Activated naive CD4-positive, alpha-beta T cell (primary cell): ENCODE data around the gene PGM5.
"Not testable (repeated sequence)": the region's sequence is repeated elsewhere in the genome, so short reads cannot be mapped to it uniquely, and the experiment has no call there.

Experiments
- DNase-seq, 4 experiments: peaks; one replicate each; lab custom pipeline; 2025; lab: John Stamatoyannopoulos, UW

The PGM5 gene

GRCh38 chr9:68377723-68378122 is 21.3 kb downstream of the PGM5 start:
- DNase-seq: not testable (repeated sequence)

GRCh38 chr9:68383894-68384293 is 27.5 kb downstream of the PGM5 start:
- DNase-seq: not testable (repeated sequence)

DNA sequence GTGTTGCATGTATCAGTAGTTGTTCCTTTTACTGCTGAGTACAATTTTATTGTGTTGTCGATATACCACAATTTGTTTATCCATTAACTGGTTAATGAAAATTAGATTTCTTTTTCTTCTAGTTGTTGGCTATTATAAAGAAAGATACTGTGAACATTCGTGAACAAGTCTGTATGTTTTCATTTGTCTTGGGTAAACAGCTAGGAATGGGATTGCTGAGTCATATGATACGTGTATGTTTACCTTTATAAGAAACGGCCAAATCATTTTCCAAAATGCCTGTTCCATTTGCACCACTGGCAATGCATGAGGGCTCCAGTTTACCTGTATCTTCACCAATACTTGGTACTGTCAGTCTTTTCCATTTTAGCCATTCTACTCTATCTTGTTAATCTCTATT is 33.1 kb downstream of the PGM5 start:
- not testable (repeated sequence) for DNase-seq

DNA sequence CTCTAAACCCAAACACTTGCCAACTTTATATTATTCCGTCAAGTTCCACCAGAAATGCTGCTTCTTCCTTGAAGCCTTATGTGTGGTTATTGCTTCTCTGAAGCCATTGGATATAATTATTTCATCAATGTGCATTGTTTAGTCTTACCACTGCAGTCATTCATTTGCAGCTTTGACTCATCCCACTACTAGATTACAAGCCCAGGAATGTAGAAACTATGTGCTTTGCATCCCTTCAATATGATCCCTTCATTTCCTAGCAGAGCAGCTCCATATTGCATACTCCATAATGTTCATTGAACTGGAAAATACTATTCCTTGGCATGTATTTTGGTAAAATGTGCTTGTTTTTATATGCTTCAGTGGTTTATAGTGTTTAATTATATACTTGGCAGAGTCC is 34.3 kb downstream of the PGM5 start:
- not testable (repeated sequence) for DNase-seq

GRCh38 chr9:68396411-68397094 is 40.1 kb downstream of the PGM5 start:
- not testable (repeated sequence) for DNase-seq

- not testable (repeated sequence) for DNase-seq
Measured at GRCh38 chr9:68397095-68397423, 40.6 kb downstream of the PGM5 start.

- DNase-seq: not testable (repeated sequence)
Measured at GRCh38 chr9:68397796-68398195, 41.4 kb downstream of the PGM5 start.

DNA sequence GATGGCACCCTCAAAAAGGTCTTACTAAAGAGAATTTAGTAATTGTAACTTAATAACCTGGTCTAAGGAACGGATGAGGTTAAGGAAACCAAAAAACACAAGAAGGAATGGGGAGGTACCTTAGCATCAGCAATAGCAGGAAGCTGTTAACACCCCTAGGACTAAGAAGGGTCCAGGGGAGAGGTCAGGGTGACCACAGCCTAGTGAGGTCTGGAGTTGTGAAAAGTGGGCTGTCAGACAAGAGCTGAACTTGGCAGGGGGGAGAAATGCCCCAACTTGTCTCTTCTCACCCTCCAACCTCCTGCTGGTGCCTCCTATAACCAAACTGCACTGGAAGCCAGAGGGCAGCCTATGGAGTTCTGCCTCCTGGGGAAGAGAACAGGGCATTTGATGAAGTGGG is 41.9 kb downstream of the PGM5 start:
- DNase-seq: not testable (repeated sequence)

GRCh38 chr9:68404421-68405185 is 48.2 kb downstream of the PGM5 start:
- not testable (repeated sequence) for DNase-seq

DNA sequence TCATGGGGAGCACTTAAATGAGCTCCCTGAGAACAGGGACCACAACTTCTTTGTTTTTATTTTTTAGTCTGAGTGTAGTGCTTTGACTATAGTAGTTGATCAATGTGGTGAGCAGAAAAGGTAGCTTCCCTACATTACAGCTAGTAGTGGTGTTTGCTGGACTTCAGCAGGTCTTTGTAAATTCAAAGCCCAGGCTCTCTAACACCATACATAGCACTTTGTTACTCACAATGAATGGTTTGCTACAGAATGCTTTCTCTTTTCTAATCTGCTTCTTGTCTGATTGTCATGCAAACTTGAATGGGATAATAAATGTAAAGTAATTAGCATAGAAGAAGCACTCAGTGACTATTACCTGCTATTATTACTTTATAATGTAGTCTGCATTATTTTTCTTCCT is 55.5 kb downstream of the PGM5 start:
- not testable (repeated sequence) for DNase-seq

- not testable (repeated sequence) for DNase-seq
Measured at GRCh38 chr9:68412754-68413153, 56.3 kb downstream of the PGM5 start.

GRCh38 chr9:68415065-68415464 is 58.7 kb downstream of the PGM5 start:
- DNase-seq: not testable (repeated sequence)

GRCh38 chr9:68416936-68417564 is 60.6 kb downstream of the PGM5 start:
- no peak for DNase-seq

DNA sequence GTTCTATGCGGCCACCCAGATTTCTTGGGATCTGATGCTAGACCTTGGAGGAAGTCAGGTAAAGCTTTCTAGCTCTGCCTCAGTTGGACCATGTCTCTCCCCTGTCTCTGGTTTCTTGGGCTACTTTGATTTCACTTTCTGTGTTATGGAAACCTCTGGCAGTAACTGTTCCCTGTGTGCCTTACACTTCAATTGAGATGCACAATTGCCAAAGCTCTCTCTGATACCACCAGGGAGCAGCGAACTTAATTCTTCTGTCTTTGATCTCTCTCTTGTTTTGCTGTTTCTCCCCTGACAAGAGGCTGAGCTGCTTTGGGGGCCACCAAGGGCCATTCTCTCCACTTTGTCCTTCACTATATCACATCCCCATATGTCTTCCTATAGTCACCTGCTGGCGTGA is 61.4 kb downstream of the PGM5 start:
- no peak for DNase-seq

DNA sequence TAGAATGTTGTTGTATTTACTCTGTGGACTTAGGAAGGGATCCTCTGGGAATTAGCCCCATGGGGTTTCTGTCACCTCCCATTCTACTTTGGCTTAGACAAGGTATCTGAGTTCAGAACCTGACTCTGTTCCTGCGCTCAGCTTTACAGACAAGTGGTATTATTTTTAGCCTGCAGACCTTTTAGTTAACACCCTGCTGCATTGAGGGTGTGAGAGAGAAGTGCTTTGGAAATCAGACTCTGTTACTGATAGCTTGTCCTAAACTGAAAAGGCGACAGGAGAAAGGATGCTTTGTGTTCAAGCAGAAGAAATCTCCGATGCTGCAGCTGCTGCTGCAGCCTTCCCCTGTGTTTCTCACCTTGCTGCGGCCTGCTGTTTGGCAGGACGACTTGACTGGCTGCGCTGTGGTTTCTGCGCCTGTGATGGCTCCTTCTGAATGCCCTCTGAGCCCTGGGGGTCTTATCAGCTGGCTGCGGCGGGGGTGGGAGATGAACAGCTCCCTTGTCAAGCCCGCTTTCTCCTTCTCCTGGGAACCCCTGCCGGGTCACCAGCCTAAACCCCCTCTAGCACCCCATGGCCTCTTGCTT is 61.9 kb downstream of the PGM5 start:
- no peak for DNase-seq

GRCh38 chr9:68419901-68420300 is 63.5 kb downstream of the PGM5 start:
- DNase-seq: no peak

DNA sequence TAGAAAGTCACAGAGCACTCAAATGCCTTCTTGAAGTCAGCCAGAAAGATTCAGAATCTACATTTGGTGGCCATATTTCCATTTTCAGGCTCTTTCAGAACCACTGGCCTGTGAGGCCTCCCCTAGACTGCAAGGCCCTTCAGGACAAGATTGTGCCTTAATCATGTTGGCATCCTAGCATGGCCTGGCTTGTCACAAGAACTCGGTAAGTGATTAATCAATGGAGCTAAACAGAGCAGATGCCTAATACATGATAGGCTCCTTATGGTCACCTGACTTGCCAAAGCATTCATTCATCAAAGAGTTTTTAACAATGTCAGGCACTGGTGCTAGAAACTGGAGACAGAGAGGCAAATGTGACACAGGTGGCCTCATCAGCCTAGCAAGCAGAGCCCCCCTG is 70.3 kb downstream of the PGM5 start:
- no peak for DNase-seq

GRCh38 chr9:68427216-68427977 is 71.0 kb downstream of the PGM5 start:
- DNase-seq: no peak

DNA sequence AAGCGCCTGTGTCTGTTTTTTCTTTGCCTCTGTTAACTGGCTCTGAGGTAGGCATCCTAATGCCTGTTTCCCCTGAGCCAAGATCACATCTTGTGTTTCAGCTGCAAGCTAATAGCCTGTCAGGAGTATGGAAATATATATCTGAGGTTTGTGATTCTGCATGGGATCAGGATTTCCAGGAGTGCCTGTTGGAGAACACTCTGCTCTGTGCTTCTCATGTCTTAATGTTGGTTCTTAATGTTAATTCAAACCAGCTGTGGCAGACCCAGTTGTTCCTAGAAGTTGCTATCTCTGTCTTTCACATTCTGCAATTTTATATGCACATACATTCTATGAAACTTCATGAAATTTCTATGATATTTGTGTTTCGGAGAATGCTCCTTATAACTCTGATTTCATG is 72.1 kb downstream of the PGM5 start:
- DNase-seq: no peak

DNA sequence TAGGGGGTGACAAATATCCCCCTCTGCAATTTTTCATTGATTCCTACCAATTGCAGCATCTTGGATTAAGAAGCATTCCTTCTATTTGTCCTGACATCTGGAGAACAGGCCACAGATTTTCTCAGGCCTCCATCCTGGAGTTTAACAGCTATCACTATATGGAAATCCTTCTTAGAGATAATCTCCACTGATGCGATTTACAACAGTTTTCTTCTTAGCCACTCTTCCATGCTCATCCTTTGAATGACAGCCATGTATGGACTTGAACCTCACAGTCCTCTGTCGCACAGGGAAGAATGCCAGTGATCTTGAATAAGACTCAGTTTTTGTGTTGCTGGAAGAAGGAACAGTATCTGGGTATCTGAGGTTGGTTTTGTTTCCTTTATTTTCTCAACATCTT is 73.2 kb downstream of the PGM5 start:
- no peak for DNase-seq

- DNase-seq: no peak
Measured at GRCh38 chr9:68431307-68431706, 74.9 kb downstream of the PGM5 start.

GRCh38 chr9:68433531-68434110 is 77.2 kb downstream of the PGM5 start:
- DNase-seq: no peak
